ENCODE data around the gene LDLRAP1. TPM values are rescaled to one million over a fixed set of nuclear protein-coding genes. Genes with fewer than 3 reads are reported as not detected.

The LDLRAP1 gene
- total RNA-seq, 4 donors from 2014 or later, result 25.1 to 40.9 (median 34.4) TPM

DNA sequence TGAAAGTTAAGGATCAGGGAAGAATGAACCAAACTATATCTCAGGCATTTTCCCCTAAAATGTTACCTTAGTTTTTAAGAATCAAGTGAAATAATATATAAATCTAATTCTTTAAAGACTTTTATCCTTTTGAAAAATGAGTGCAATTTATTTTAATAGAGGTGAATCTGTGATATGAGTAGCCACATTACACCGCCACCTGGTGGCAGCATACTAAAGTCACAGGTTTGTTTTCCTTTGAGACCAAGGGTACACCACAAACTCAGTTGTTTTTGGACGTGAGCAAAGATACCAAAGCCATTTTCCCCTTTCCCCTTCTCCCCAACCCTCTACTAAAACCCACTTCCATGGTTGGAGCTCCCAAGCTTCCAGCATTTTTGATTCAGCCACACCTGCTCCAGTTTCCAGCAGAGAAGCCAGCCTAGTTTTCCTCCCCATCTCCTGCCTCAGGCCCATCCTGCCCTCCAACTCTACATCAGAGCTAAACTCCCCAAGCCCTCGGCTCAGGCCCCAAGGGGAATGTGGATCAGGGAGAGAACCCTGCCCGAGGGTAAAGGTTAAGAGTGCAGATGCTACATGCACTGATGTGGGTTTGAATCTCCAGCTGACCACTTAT lies 22.9 kb upstream of the LDLRAP1 start:
- Histone ChIP-seq H3K4me1 (no peaks in the 10 kb centered on the region), H3K9me3 (no peaks in the 10 kb centered on the region), H3K4me3 (replicated peaks in 1 of 3) (no peak overlapping the region), H3K36me3 (no peaks in the 10 kb centered on the region), H3K27ac (no peak overlapping the region), H3K27me3 (no peaks in the 10 kb centered on the region)
- peak; percentile 76 to 80 for DNase-seq
- TF ChIP-seq POLR2A (IDR thresholded peaks at IDR 0.05) (no peak), CTCF (IDR thresholded peaks at IDR 0.05) (peak; percentile 57 to 81 (median 72))
- intact Hi-C loops (cut with DNase I), result loop anchor here (5.0 kb wide), 1 partner anchor 113 kb away; no protein-coding TSS in a partner anchor
- WGBS, 2 donors, result 3 to 23% methylated on average over 4 of the region's 4 CpGs

GRCh38 chr1:25522031-25522655 lies 21.3 kb upstream of the LDLRAP1 start:
- Histone ChIP-seq H3K36me3 (no peaks in the 10 kb centered on the region), H3K27ac (no peak overlapping the region), H3K27me3 (no peaks in the 10 kb centered on the region), H3K4me3 (replicated peaks in 1 of 3) (no peak overlapping the region), H3K9me3 (no peaks in the 10 kb centered on the region), H3K4me1 (no peaks in the 10 kb centered on the region)
- WGBS, 2 donors, result 81 to 94% methylated on average over 3 to 5 of the region's 5 CpGs
- intact Hi-C loops (cut with DNase I), result loop anchor here (5.0 kb wide), 1 partner anchor 115 kb away; no protein-coding TSS in a partner anchor
- DNase-seq, result no peak
- TF ChIP-seq CTCF (IDR thresholded peaks at IDR 0.05), result no peak
- no peak for TF ChIP-seq POLR2A (IDR thresholded peaks at IDR 0.05)

- no peak overlapping the region for H3K27ac ChIP-seq
- no peak overlapping the region for H3K4me3 ChIP-seq (replicated peaks in 1 of 3)
- H3K27me3 ChIP-seq, result no peaks in the 10 kb centered on the region
- TF ChIP-seq POLR2A (IDR thresholded peaks at IDR 0.05), result no peak
- peak in 1 of 6 experiments; percentile 19 for TF ChIP-seq CTCF (IDR thresholded peaks at IDR 0.05)
- no peaks in the 10 kb centered on the region for H3K4me1 ChIP-seq
- no peaks in the 10 kb centered on the region for H3K9me3 ChIP-seq
- intact Hi-C loops (cut with DNase I), result loop anchor here (5.0 kb wide), 1 partner anchor 116 kb away; no protein-coding TSS in a partner anchor
- 68 to 72% methylated on average over 10 of the region's 10 CpGs for WGBS, 2 donors
- no peaks in the 10 kb centered on the region for H3K36me3 ChIP-seq
- no peak for DNase-seq
Observed at GRCh38 chr1:25523542-25523941, 19.9 kb upstream of the LDLRAP1 start.

DNA sequence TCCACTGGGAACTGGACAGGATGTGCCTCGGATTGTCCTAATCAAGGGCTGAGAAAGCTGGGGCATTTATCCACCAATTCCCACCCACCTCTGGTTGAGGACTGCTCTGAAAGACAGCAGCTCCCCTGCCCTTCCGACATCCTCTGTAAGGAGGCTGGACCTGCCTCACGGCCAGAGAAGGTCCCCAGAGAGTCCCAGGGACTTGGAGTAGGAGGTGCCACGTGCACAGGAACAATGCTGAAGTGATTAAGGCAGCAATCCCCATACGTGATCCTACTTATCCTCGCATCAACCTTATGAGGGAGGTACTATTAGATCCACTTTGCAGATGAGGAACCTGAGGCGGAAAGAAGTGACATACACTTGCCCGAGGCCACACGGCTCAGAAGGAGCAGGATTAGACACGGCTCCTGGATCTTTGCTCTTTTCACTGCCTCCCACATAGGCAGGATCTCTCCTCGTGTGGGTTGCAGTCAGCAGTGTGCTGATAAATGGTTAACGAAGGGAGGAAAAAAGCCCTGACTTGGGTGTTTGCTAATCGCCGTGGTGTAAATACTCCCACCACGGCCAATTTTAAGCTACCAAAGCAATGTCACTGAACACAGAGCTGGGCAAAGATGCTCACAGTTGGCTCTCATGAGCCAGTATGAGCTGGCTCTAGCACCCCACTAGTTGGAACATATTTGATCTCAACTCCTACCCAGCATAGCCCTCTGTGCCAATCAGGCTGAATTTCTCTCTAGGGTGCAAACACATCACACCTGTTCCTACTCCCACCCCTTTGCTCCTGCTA lies 18.6 kb upstream of the LDLRAP1 start:
- H3K9me3 ChIP-seq, result no peaks in the 10 kb centered on the region
- H3K4me3 ChIP-seq (replicated peaks in 1 of 3), result no peak overlapping the region
- 65 to 74% methylated on average over 14 to 15 of the region's 15 CpGs for WGBS, 2 donors
- no peak for DNase-seq
- H3K27ac ChIP-seq, result no peak overlapping the region
- TF ChIP-seq POLR2A (IDR thresholded peaks at IDR 0.05) (no peak), CTCF (IDR thresholded peaks at IDR 0.05) (no peak)
- H3K36me3 ChIP-seq, result no peaks in the 10 kb centered on the region
- H3K4me1 ChIP-seq, result no peaks in the 10 kb centered on the region
- intact Hi-C loops (cut with DNase I), result loop anchor here (5.0 kb wide), 1 partner anchor 117 kb away; no protein-coding TSS in a partner anchor
- no peaks in the 10 kb centered on the region for H3K27me3 ChIP-seq

Measured in thyroid gland (tissue), 4 donors.